Measurements from ENCODE around the gene ENDOD1. TPM values are rescaled to one million over a fixed set of nuclear protein-coding genes. Genes with fewer than 3 reads are reported as not detected.

Gene ENDOD1
- total RNA-seq, 1 donor from 2014 or later = 29.8 TPM

GRCh38 chr11:95102733-95103132 is 13.1 kb downstream of the ENDOD1 start:
- Histone ChIP-seq H3K79me2 (ENCODE audit: insufficient read depth, low read length) (peaks cover 19% of the 10 kb centered on the region), H4K20me1 (ENCODE audit: insufficient read depth, low read length) (no peaks in the 10 kb centered on the region), H3K4me2 (ENCODE audit: low read length) (no peak overlapping the region), H3K9ac (ENCODE audit: low read length) (no peak overlapping the region), H3K4me1 (ENCODE audit: insufficient read depth, low read length) (peaks cover 5% of the 10 kb centered on the region), H3K4me3 (ENCODE audit: insufficient read depth, low read depth, low read length) (no peak overlapping the region), H3K27me3 (ENCODE audit: insufficient read depth, low read length) (no peaks in the 10 kb centered on the region), H3K36me3 (ENCODE audit: insufficient read depth, low read length) (no peaks in the 10 kb centered on the region), H2AFZ (ENCODE audit: low read depth, low read length) (no peak overlapping the region), H3K9me3 (ENCODE audit: insufficient read depth, low read depth, low read length) (no peaks in the 10 kb centered on the region), H3K27ac (ENCODE audit: low read depth, low read length) (no peak overlapping the region)
- no peak for FAIRE-seq
- TF ChIP-seq CTCF (IDR thresholded peaks at IDR 0.05; ENCODE audit: insufficient read depth, low read depth, low read length) (no peak), EZH2 (IDR thresholded peaks at IDR 0.05; ENCODE audit: insufficient read depth, low read length) (no peak)
- peaks cover 3% of the 10 kb centered on the region for H3K36me3 Mint-ChIP-seq (ENCODE audit: low read depth, unreplicated experiment)
- H3K9me3 Mint-ChIP-seq (ENCODE audit: unreplicated experiment) = peaks cover 3% of the 10 kb centered on the region
- no peak overlapping the region for H3K27ac Mint-ChIP-seq (ENCODE audit: unreplicated experiment)
- H3K4me1 Mint-ChIP-seq (ENCODE audit: low read depth, unreplicated experiment) = peaks cover 12% of the 10 kb centered on the region
- H3K4me3 Mint-ChIP-seq (ENCODE audit: unreplicated experiment) = no peak overlapping the region
- DNase-seq (ENCODE audit: low read depth) = no peak
- H3K27me3 Mint-ChIP-seq (ENCODE audit: low read depth, unreplicated experiment) = no peaks in the 10 kb centered on the region

GRCh38 chr11:95103701-95104100 is 14.1 kb downstream of the ENDOD1 start:
- Histone ChIP-seq H3K79me2 (ENCODE audit: insufficient read depth, low read length) (peaks cover 10% of the 10 kb centered on the region), H4K20me1 (ENCODE audit: insufficient read depth, low read length) (no peaks in the 10 kb centered on the region), H3K27me3 (ENCODE audit: insufficient read depth, low read length) (no peaks in the 10 kb centered on the region), H3K4me2 (ENCODE audit: low read length) (no peak overlapping the region), H3K9me3 (ENCODE audit: insufficient read depth, low read depth, low read length) (no peaks in the 10 kb centered on the region), H3K9ac (ENCODE audit: low read length) (no peak overlapping the region), H3K4me3 (ENCODE audit: insufficient read depth, low read depth, low read length) (no peak overlapping the region), H3K4me1 (ENCODE audit: insufficient read depth, low read length) (peaks cover 15% of the 10 kb centered on the region), H2AFZ (ENCODE audit: low read depth, low read length) (no peak overlapping the region), H3K36me3 (ENCODE audit: insufficient read depth, low read length) (no peaks in the 10 kb centered on the region), H3K27ac (ENCODE audit: low read depth, low read length) (no peak overlapping the region)
- H3K4me1 Mint-ChIP-seq (ENCODE audit: low read depth, unreplicated experiment) = peaks cover 20% of the 10 kb centered on the region
- no peak for DNase-seq (ENCODE audit: low read depth)
- no peak overlapping the region for H3K4me3 Mint-ChIP-seq (ENCODE audit: unreplicated experiment)
- H3K27me3 Mint-ChIP-seq (ENCODE audit: low read depth, unreplicated experiment) = no peaks in the 10 kb centered on the region
- no peak overlapping the region for H3K27ac Mint-ChIP-seq (ENCODE audit: unreplicated experiment)
- TF ChIP-seq EZH2 (IDR thresholded peaks at IDR 0.05; ENCODE audit: insufficient read depth, low read length) (no peak), CTCF (IDR thresholded peaks at IDR 0.05; ENCODE audit: insufficient read depth, low read depth, low read length) (no peak)
- FAIRE-seq = no peak
- peaks cover 3% of the 10 kb centered on the region for H3K36me3 Mint-ChIP-seq (ENCODE audit: low read depth, unreplicated experiment)
- peaks cover 3% of the 10 kb centered on the region for H3K9me3 Mint-ChIP-seq (ENCODE audit: unreplicated experiment)

- DNase-seq (ENCODE audit: low read depth) (no peak), FAIRE-seq (no peak)
- TF ChIP-seq CTCF (IDR thresholded peaks at IDR 0.05; ENCODE audit: insufficient read depth, low read depth, low read length) (no peak), EZH2 (IDR thresholded peaks at IDR 0.05; ENCODE audit: insufficient read depth, low read length) (no peak)
- Histone ChIP-seq H3K27ac (ENCODE audit: low read depth, low read length) (no peak overlapping the region), H2AFZ (ENCODE audit: low read depth, low read length) (no peak overlapping the region), H3K4me3 (ENCODE audit: insufficient read depth, low read depth, low read length) (no peak overlapping the region), H3K36me3 (ENCODE audit: insufficient read depth, low read length) (no peaks in the 10 kb centered on the region), H3K9ac (ENCODE audit: low read length) (no peak overlapping the region), H3K9me3 (ENCODE audit: insufficient read depth, low read depth, low read length) (no peaks in the 10 kb centered on the region), H4K20me1 (ENCODE audit: insufficient read depth, low read length) (peaks cover 1% of the 10 kb centered on the region), H3K4me2 (ENCODE audit: low read length) (no peak overlapping the region), H3K27me3 (ENCODE audit: insufficient read depth, low read length) (no peaks in the 10 kb centered on the region), H3K4me1 (ENCODE audit: insufficient read depth, low read length) (peaks cover 21% of the 10 kb centered on the region), H3K79me2 (ENCODE audit: insufficient read depth, low read length) (peaks cover 4% of the 10 kb centered on the region)
- H3K27ac Mint-ChIP-seq (ENCODE audit: unreplicated experiment) = no peak overlapping the region
- no peaks in the 10 kb centered on the region for H3K27me3 Mint-ChIP-seq (ENCODE audit: low read depth, unreplicated experiment)
- peaks cover 4% of the 10 kb centered on the region for H3K36me3 Mint-ChIP-seq (ENCODE audit: low read depth, unreplicated experiment)
- peaks cover 25% of the 10 kb centered on the region for H3K4me1 Mint-ChIP-seq (ENCODE audit: low read depth, unreplicated experiment)
- peaks cover 3% of the 10 kb centered on the region for H3K9me3 Mint-ChIP-seq (ENCODE audit: unreplicated experiment)
- H3K4me3 Mint-ChIP-seq (ENCODE audit: unreplicated experiment) = no peak overlapping the region
Observed at GRCh38 chr11:95104121-95104830, 14.6 kb downstream of the ENDOD1 start.

All from astrocyte (in vitro differentiated cells and primary cell).